Ectodermal cell (in vitro differentiated cells): ENCODE data around the gene VKORC1.
"Not testable (repeated sequence)": the region's sequence is repeated elsewhere in the genome, so short reads cannot be mapped to it uniquely, and the experiment has no call there.

ENCODE experiments used
- H3K27ac ChIP-seq: 2 replicates; pipeline ENCODE4 v1.7.0; 2013; ENCODE audit warnings: mild to moderate bottlenecking, low read depth, low read length; ENCODE audit not compliant: insufficient read depth, poor library complexity, severe bottlenecking
- H3K27me3 ChIP-seq: 2 replicates; pipeline ENCODE4 v1.7.0; 2013; ENCODE audit warnings: mild to moderate bottlenecking, low read length; ENCODE audit not compliant: insufficient read depth, control insufficient read depth, poor library complexity, severe bottlenecking
- H3K36me3 ChIP-seq: one replicate; pipeline ENCODE4 v1.7.0; 2013; ENCODE audit warnings: low read length; ENCODE audit not compliant: control insufficient read depth, insufficient read depth
- H3K4me1 ChIP-seq: one replicate; pipeline ENCODE4 v1.7.0; 2013; ENCODE audit warnings: low read length; ENCODE audit not compliant: control insufficient read depth, insufficient read depth
- H3K4me3 ChIP-seq: 2 replicates; pipeline ENCODE4 v1.7.0; 2013; ENCODE audit warnings: low read depth, low read length, control low read depth; ENCODE audit not compliant: insufficient read depth
- H3K9me3 ChIP-seq: 2 replicates; pipeline ENCODE4 v1.7.0; 2013; ENCODE audit warnings: mild to moderate bottlenecking, low read length, moderate library complexity; ENCODE audit not compliant: control insufficient read depth
- WGBS, 2 experiments: methylation state at CpG; one replicate each; pipeline ENCODE4 v1.1.7; 2013; ENCODE audit warnings: missing lambda C conversion rate in 2 of 2; 5-methylcytosine and 5-hydroxymethylcytosine counted together

Gene VKORC1

GRCh38 chr16:31106509-31107464 is 12.2 kb upstream of the VKORC1 start:
- 93 to 95% methylated on average over 28 of the region's 28 CpGs for WGBS, 2 experiments
- Histone ChIP-seq H3K27ac (no peak overlapping the region), H3K36me3 (peaks cover 20% of the 10 kb centered on the region), H3K9me3 (no peaks in the 10 kb centered on the region), H3K4me1 (peaks cover 8% of the 10 kb centered on the region), H3K4me3 (no peak overlapping the region), H3K27me3 (no peaks in the 10 kb centered on the region)

DNA sequence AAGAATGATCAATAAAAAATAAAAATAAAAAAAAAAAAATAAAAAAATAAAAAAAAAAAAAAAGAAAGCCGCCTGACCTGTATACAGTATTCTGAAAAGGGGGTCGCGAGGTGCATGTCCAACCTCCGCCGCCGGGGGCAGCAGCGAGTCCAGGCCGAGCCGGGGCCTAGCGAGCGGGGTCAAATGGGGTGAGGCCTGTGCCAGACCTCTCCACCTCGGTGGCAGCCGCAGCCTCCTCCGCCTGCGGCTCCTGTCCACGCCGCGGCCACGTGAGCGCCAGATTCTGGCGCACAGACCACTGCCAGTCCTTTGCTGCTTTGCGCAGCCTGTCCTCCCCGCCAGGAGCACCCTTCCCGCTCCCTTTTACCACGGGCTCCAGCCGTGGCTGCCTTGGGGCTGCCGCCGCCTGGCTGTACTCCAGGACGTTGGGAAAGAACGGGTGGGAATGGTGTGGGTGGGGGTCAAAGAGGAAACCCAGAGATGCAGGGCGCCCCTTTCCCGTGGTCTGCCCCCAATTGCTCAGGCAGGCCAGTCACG is 11.1 kb upstream of the VKORC1 start:
- Histone ChIP-seq H3K4me3 (no peak overlapping the region), H3K36me3 (peaks cover 11% of the 10 kb centered on the region)
- 43 to 46% methylated on average over 31 to 33 of the region's 33 CpGs for WGBS, 2 experiments

GRCh38 chr16:31100876-31101641 is 6.5 kb upstream of the VKORC1 start:
- not testable (repeated sequence) for H3K4me3 ChIP-seq, H3K4me1 ChIP-seq, H3K36me3 ChIP-seq, H3K27me3 ChIP-seq, H3K9me3 ChIP-seq, H3K27ac ChIP-seq
- WGBS, 2 experiments, result 82 to 85% methylated on average over 13 of the region's 13 CpGs

More for the DNA sequence above, 11.1 kb upstream of the VKORC1 start:
- H3K27me3 ChIP-seq, result no peaks in the 10 kb centered on the region
- peaks cover 8% of the 10 kb centered on the region for H3K4me1 ChIP-seq
- H3K9me3 ChIP-seq, result no peaks in the 10 kb centered on the region
- H3K27ac ChIP-seq, result no peak overlapping the region

DNA sequence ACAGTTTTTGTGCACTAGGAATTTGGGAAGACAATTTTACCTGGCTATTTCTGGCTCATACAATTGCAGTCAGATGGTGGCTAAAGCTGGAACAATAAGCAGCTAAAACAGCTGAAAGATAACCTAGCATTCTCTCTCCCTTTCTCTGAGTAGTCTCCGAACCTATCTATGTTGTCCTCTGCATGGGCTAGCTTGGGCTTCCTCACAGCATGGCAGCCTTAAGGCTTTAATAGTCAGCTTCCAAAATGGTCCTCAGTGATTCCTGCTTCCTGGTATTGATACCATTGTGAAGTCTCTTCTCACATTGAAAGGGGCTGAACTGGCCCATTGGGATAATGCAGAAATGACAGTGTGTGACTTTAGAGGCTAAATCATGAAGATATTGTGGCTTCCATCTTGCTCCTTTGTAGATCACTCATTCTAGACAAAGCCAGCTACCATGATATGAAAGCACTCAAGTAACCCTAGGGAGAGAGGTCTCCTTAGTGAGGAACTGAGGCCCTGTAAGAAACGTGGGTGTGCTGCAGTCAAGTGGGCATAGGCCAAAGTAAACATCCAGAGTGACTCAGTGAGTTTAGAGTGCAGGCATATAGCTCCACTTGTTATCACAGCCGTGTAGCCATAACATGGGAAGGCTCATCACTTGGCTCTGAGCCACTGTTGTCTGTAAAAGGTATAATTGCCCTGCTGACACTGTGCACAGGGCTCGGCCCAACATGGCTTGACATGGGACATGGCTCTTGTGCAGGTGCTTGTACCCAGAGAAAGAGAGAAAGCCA is 5.5 kb upstream of the VKORC1 start:
- Histone ChIP-seq H3K4me1 (no peaks in the 10 kb centered on the region), H3K27ac (no peak overlapping the region), H3K27me3 (no peaks in the 10 kb centered on the region), H3K36me3 (no peaks in the 10 kb centered on the region), H3K9me3 (no peaks in the 10 kb centered on the region), H3K4me3 (no peak overlapping the region)
- 74 to 77% methylated on average over 4 of the region's 4 CpGs for WGBS, 2 experiments

DNA sequence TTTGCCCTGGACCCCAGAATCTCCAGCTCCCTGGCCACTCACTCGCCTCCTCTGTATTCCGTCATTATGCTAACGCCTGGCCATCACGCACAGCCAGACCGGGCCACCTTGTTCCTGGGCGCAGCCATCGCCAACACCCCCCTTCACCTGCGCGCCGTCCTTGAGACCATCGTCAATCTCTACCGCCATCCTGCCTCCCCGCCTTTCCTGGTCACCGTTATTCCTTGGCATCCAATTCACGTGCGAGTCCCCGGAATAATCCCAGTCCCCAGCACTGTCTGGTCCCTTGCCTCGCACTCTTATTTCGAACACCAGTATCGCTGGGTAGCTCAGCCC is 541 bp downstream of the VKORC1 start:
- 0 to 1% methylated on average over 20 of the region's 20 CpGs for WGBS, 2 experiments
- no peaks in the 10 kb centered on the region for H3K27me3 ChIP-seq

GRCh38 chr16:31093132-31093703 is 1.4 kb downstream of the VKORC1 start:
- no peak overlapping the region for H3K27ac ChIP-seq
- H3K4me3 ChIP-seq, result peak overlapping the region; percentile 68
- no peaks in the 10 kb centered on the region for H3K9me3 ChIP-seq
- H3K27me3 ChIP-seq, result no peaks in the 10 kb centered on the region
- no peaks in the 10 kb centered on the region for H3K4me1 ChIP-seq
- peaks cover 18% of the 10 kb centered on the region for H3K36me3 ChIP-seq
- WGBS, 2 experiments, result 18 to 20% methylated on average over 13 to 17 of the region's 17 CpGs

More for the DNA sequence above, 541 bp downstream of the VKORC1 start:
- no peaks in the 10 kb centered on the region for H3K4me1 ChIP-seq
- H3K27ac ChIP-seq, result peak overlapping the region; percentile 40
- H3K9me3 ChIP-seq, result no peaks in the 10 kb centered on the region
- H3K4me3 ChIP-seq, result peak overlapping the region; percentile 68
- peaks cover 13% of the 10 kb centered on the region for H3K36me3 ChIP-seq

- no peak overlapping the region for H3K4me3 ChIP-seq
- H3K27me3 ChIP-seq, result no peaks in the 10 kb centered on the region
- WGBS, 2 experiments, result 96 to 97% methylated on average over 5 of the region's 5 CpGs
- no peak overlapping the region for H3K27ac ChIP-seq
- H3K36me3 ChIP-seq, result peaks cover 18% of the 10 kb centered on the region
- no peaks in the 10 kb centered on the region for H3K9me3 ChIP-seq
- H3K4me1 ChIP-seq, result no peaks in the 10 kb centered on the region
Measured at GRCh38 chr16:31092330-31092729, 2.3 kb downstream of the VKORC1 start.

GRCh38 chr16:31090540-31090939 is 4.1 kb downstream of the VKORC1 start:
- H3K36me3 ChIP-seq, result peaks cover 18% of the 10 kb centered on the region
- 86 to 92% methylated on average over 2 of the region's 2 CpGs for WGBS, 2 experiments
- H3K4me3 ChIP-seq, result no peak overlapping the region
- H3K27ac ChIP-seq, result no peak overlapping the region
- H3K4me1 ChIP-seq, result no peaks in the 10 kb centered on the region
- H3K27me3 ChIP-seq, result no peaks in the 10 kb centered on the region
- no peaks in the 10 kb centered on the region for H3K9me3 ChIP-seq

- no peaks in the 10 kb centered on the region for H3K27me3 ChIP-seq
- WGBS, 2 experiments, result 95 to 96% methylated on average over 8 of the region's 8 CpGs
- H3K27ac ChIP-seq, result no peak overlapping the region
- H3K4me1 ChIP-seq, result no peaks in the 10 kb centered on the region
- no peak overlapping the region for H3K4me3 ChIP-seq
- no peaks in the 10 kb centered on the region for H3K9me3 ChIP-seq
- H3K36me3 ChIP-seq, result peaks cover 18% of the 10 kb centered on the region
Measured at GRCh38 chr16:31089199-31089598, 5.4 kb downstream of the VKORC1 start.
